ENCODE results near the gene TLR2. TPM values are rescaled to one million over a fixed set of nuclear protein-coding genes. Genes with fewer than 3 reads are reported as not detected.

Gene TLR2
- total RNA-seq, 4 donors from 2014 or later = 4.7 to 13.8 (median 9.4) TPM

- Histone ChIP-seq H3K4me1 (peaks cover 0 to 6% (median 0%) of the 10 kb centered on the region in 4 donors), H3K36me3 (no peaks in the 10 kb centered on the region), H3K4me3 (no peak overlapping the region), H3K27ac (no peak overlapping the region), H3K9me3 (no peaks in the 10 kb centered on the region), H3K27me3 (no peaks in the 10 kb centered on the region)
- DNase-seq = no peak
- TF ChIP-seq POLR2A (IDR thresholded peaks at IDR 0.05) (no peak), CTCF (IDR thresholded peaks at IDR 0.05) (no peak)
These were observed 4.6 kb upstream of the TLR2 start for GRCh38 chr4:153679486-153679885.

GRCh38 chr4:153683763-153684181, 308 bp upstream of the TLR2 start:
- Histone ChIP-seq H3K9me3 (peaks cover 0 to 16% (median 5%) of the 10 kb centered on the region in 4 donors), H3K27ac (peak overlapping the region in 2 of 4 donors; percentile 40 to 61), H3K4me3 (peak overlapping the region; percentile 47 to 85 (median 59)), H3K27me3 (no peaks in the 10 kb centered on the region), H3K4me1 (peaks cover 0 to 13% (median 0%) of the 10 kb centered on the region in 4 donors), H3K36me3 (no peaks in the 10 kb centered on the region)
- TF ChIP-seq POLR2A (IDR thresholded peaks at IDR 0.05) (no peak), CTCF (IDR thresholded peaks at IDR 0.05) (no peak)
- no peak for DNase-seq

- Histone ChIP-seq H3K4me3 (peak overlapping the region; percentile 47 to 85 (median 59)), H3K27me3 (no peaks in the 10 kb centered on the region), H3K36me3 (peaks cover 0 to 4% (median 0%) of the 10 kb centered on the region in 3 donors), H3K4me1 (peaks cover 0 to 13% (median 0%) of the 10 kb centered on the region in 4 donors), H3K27ac (peak overlapping the region in 2 of 4 donors; percentile 40 to 57), H3K9me3 (peaks cover 0 to 17% (median 6%) of the 10 kb centered on the region in 4 donors)
- TF ChIP-seq CTCF (IDR thresholded peaks at IDR 0.05) (no peak), POLR2A (IDR thresholded peaks at IDR 0.05) (no peak)
- DNase-seq = peak in 1 of 3 donors; percentile 55
These were observed 891 bp downstream of the TLR2 start for GRCh38 chr4:153684971-153685371.

- H3K9me3 ChIP-seq = no peaks in the 10 kb centered on the region
- H3K4me1 ChIP-seq = no peaks in the 10 kb centered on the region
- no peak for DNase-seq
- TF ChIP-seq CTCF (IDR thresholded peaks at IDR 0.05) (no peak), POLR2A (IDR thresholded peaks at IDR 0.05) (no peak)
- no peaks in the 10 kb centered on the region for H3K27me3 ChIP-seq
- no peak overlapping the region for H3K27ac ChIP-seq
- no peak overlapping the region for H3K4me3 ChIP-seq
- no peaks in the 10 kb centered on the region for H3K36me3 ChIP-seq
These were observed 20.4 kb downstream of the TLR2 start for GRCh38 chr4:153704522-153704921.

GRCh38 chr4:153705743-153706468, 21.8 kb downstream of the TLR2 start:
- Histone ChIP-seq H3K9me3 (no peaks in the 10 kb centered on the region), H3K27ac (no peak overlapping the region), H3K4me1 (no peaks in the 10 kb centered on the region), H3K4me3 (no peak overlapping the region), H3K27me3 (no peaks in the 10 kb centered on the region), H3K36me3 (no peaks in the 10 kb centered on the region)
- DNase-seq = no peak
- TF ChIP-seq POLR2A (IDR thresholded peaks at IDR 0.05) (no peak), CTCF (IDR thresholded peaks at IDR 0.05) (no peak)
